ENCODE data around the gene SMCO3. TPM values are rescaled to one million over a fixed set of nuclear protein-coding genes. Genes with fewer than 3 reads are reported as not detected.
A peak's percentile ranks its signal among the peaks of the same experiment; 100 is the strongest.

Gene SMCO3
- polyA plus RNA-seq, 1 experiment = 0.45 TPM

- DNase-seq (ENCODE audit: low read depth) = no peak
- CTCF ChIA-PET = interaction anchor here (0.6 to 8.5 kb wide), 12 partner anchors 9 to 377 kb away, joined by 3 to 83 read pairs (median 4); partner anchors contain the start of gene RERG
- POLR2A ChIA-PET = no interaction called here
- Histone ChIP-seq H3K36me3 (ENCODE audit: control insufficient read depth, insufficient read depth, low read length) (no peaks in the 10 kb centered on the region), H3K4me3 (ENCODE audit: low read depth, low read length) (no peak overlapping the region), H3K27me3 (ENCODE audit: control insufficient read depth, insufficient read depth, low read length) (no peaks in the 10 kb centered on the region)
- peak; percentile 77 for TF ChIP-seq CTCF (IDR thresholded peaks at IDR 0.05; ENCODE audit: insufficient read depth, low read depth, low read length)
Measured at GRCh38 chr12:14845350-14845750, 31.4 kb upstream of the SMCO3 start.

- no peak for TF ChIP-seq CTCF (IDR thresholded peaks at IDR 0.05; ENCODE audit: insufficient read depth, low read depth, low read length)
- H3K4me3 ChIP-seq (ENCODE audit: low read depth, low read length) = no peak overlapping the region
- CTCF ChIA-PET = interaction anchor here (0.8 to 8.5 kb wide), 5 partner anchors 33 to 673 kb away, joined by 3 to 83 read pairs (median 4); partner anchors contain the start of gene RERG
- no peaks in the 10 kb centered on the region for H3K36me3 ChIP-seq (ENCODE audit: control insufficient read depth, insufficient read depth, low read length)
- POLR2A ChIA-PET = no interaction called here
- DNase-seq (ENCODE audit: low read depth) = no peak
- H3K27me3 ChIP-seq (ENCODE audit: control insufficient read depth, insufficient read depth, low read length) = no peaks in the 10 kb centered on the region
Measured at GRCh38 chr12:14844401-14844800, 30.4 kb upstream of the SMCO3 start.

- ChIA-PET POLR2A (no interaction called here), CTCF (interaction anchor here (1.1 to 8.5 kb wide), 3 partner anchors 32 to 378 kb away, joined by 4 to 83 read pairs (median 5); partner anchors contain the start of gene RERG)
- Histone ChIP-seq H3K4me3 (ENCODE audit: low read depth, low read length) (no peak within 1 kb of the TSS), H3K36me3 (ENCODE audit: control insufficient read depth, insufficient read depth, low read length) (no peaks in the 10 kb centered on the region), H3K27me3 (ENCODE audit: control insufficient read depth, insufficient read depth, low read length) (no peaks in the 10 kb centered on the region)
- TF ChIP-seq CTCF (IDR thresholded peaks at IDR 0.05; ENCODE audit: insufficient read depth, low read depth, low read length) = no peak
- DNase-seq (ENCODE audit: low read depth) = no peak
Measured at GRCh38 chr12:14843425-14843887, 29.5 kb upstream of the SMCO3 start, which contains the start of gene ART4. Gene ART4 (minus strand): TSS chr12:14843526. CDS start chr12:14843113, 413 bp downstream.

GRCh38 chr12:14842315-14842714 is 28.3 kb upstream of the SMCO3 start:
- no peak for DNase-seq (ENCODE audit: low read depth)
- no peak for TF ChIP-seq CTCF (IDR thresholded peaks at IDR 0.05; ENCODE audit: insufficient read depth, low read depth, low read length)
- ChIA-PET CTCF (interaction anchor here (2.0 kb wide), 1 partner anchor 70 kb away, joined by 5 read pairs; no protein-coding TSS in a partner anchor), POLR2A (no interaction called here)
- Histone ChIP-seq H3K36me3 (ENCODE audit: control insufficient read depth, insufficient read depth, low read length) (no peaks in the 10 kb centered on the region), H3K27me3 (ENCODE audit: control insufficient read depth, insufficient read depth, low read length) (no peaks in the 10 kb centered on the region), H3K4me3 (ENCODE audit: low read depth, low read length) (no peak overlapping the region)

- H3K4me3 ChIP-seq (ENCODE audit: low read depth, low read length) = no peak overlapping the region
- no peak for TF ChIP-seq CTCF (IDR thresholded peaks at IDR 0.05; ENCODE audit: insufficient read depth, low read depth, low read length)
- H3K27me3 ChIP-seq (ENCODE audit: control insufficient read depth, insufficient read depth, low read length) = no peaks in the 10 kb centered on the region
- ChIA-PET POLR2A (no interaction called here), CTCF (interaction anchor here (2.0 kb wide), 1 partner anchor 71 kb away, joined by 5 read pairs; no protein-coding TSS in a partner anchor)
- no peaks in the 10 kb centered on the region for H3K36me3 ChIP-seq (ENCODE audit: control insufficient read depth, insufficient read depth, low read length)
- DNase-seq (ENCODE audit: low read depth) = no peak
Measured at GRCh38 chr12:14841761-14842160, 27.8 kb upstream of the SMCO3 start.
